Glutamatergic neuron (in vitro differentiated cells): ENCODE data around the gene NDUFB8. TPM values are rescaled to one million over a fixed set of nuclear protein-coding genes. Genes with fewer than 3 reads are reported as not detected.

Experiments
- DNase-seq: peaks from one replicate; pipeline ENCODE4 v3.0.0; 2022
- H3K27ac Mint-ChIP-seq: one replicate; pipeline ENCODE4 v1.8.0; 2020; ENCODE audit warnings: mild to moderate bottlenecking, mixed read lengths, inconsistent platforms; ENCODE audit not compliant: unreplicated experiment
- H3K27me3 Mint-ChIP-seq: one replicate; pipeline ENCODE4 v1.8.0; 2020; ENCODE audit warnings: mild to moderate bottlenecking, moderate library complexity, mixed read lengths, inconsistent platforms; ENCODE audit not compliant: unreplicated experiment
- H3K36me3 Mint-ChIP-seq: one replicate; pipeline ENCODE4 v1.8.0; 2020; ENCODE audit warnings: mild to moderate bottlenecking, mixed read lengths, inconsistent platforms; ENCODE audit not compliant: unreplicated experiment
- H3K4me1 Mint-ChIP-seq: one replicate; pipeline ENCODE4 v1.8.0; 2020; ENCODE audit warnings: mild to moderate bottlenecking, low read depth, mixed read lengths, inconsistent platforms; ENCODE audit not compliant: unreplicated experiment
- H3K4me3 Mint-ChIP-seq: one replicate; pipeline ENCODE4 v1.8.0; 2020; ENCODE audit warnings: mild to moderate bottlenecking, mixed read lengths, inconsistent platforms; ENCODE audit not compliant: unreplicated experiment
- H3K9me3 Mint-ChIP-seq: one replicate; pipeline ENCODE4 v1.8.0; 2020; ENCODE audit warnings: mild to moderate bottlenecking, moderate library complexity, mixed read lengths, inconsistent platforms; ENCODE audit not compliant: unreplicated experiment
- CTCF ChIP-seq: fragments of 200-600 bp; sonication (generic); IDR thresholded peaks from one replicate; pipeline ENCODE4 v1.5.0; 2021; ENCODE audit not compliant: partially characterized antibody, unreplicated experiment
- total RNA-seq: library from RNA; stranded (reverse); fragmentation: NEBNext Ultra II Directional; extraction: Animal tissue kit (Norgen Biotek cat#: 25700); gene quantifications from one replicate; pipeline ENCODE4 v1.2.1, GENCODE V29; 2021; ENCODE audit not compliant: unreplicated experiment

NDUFB8 gene
- total RNA-seq, 1 donor from 2014 or later = 284 TPM

- no peak for TF ChIP-seq CTCF
- Mint-ChIP-seq H3K27me3 (no peaks in the 10 kb centered on the region), H3K36me3 (no peaks in the 10 kb centered on the region), H3K27ac (no peak overlapping the region), H3K4me1 (peaks cover 5% of the 10 kb centered on the region), H3K9me3 (no peaks in the 10 kb centered on the region), H3K4me3 (no peak overlapping the region)
- no peak for DNase-seq
Measured at GRCh38 chr10:100507357-100507732, 22.3 kb downstream of the NDUFB8 start.

- TF ChIP-seq CTCF = no peak
- peaks cover 2% of the 10 kb centered on the region for H3K36me3 Mint-ChIP-seq
- peaks cover 5% of the 10 kb centered on the region for H3K4me1 Mint-ChIP-seq
- H3K4me3 Mint-ChIP-seq = no peak overlapping the region
- DNase-seq = no peak
- no peaks in the 10 kb centered on the region for H3K9me3 Mint-ChIP-seq
- H3K27me3 Mint-ChIP-seq = peaks cover 2% of the 10 kb centered on the region
- no peak overlapping the region for H3K27ac Mint-ChIP-seq
Measured at GRCh38 chr10:100506596-100507356, 22.9 kb downstream of the NDUFB8 start.

- H3K27ac Mint-ChIP-seq = no peak overlapping the region
- no peak overlapping the region for H3K4me3 Mint-ChIP-seq
- peaks cover 5% of the 10 kb centered on the region for H3K4me1 Mint-ChIP-seq
- peaks cover 8% of the 10 kb centered on the region for H3K36me3 Mint-ChIP-seq
- H3K27me3 Mint-ChIP-seq = peaks cover 2% of the 10 kb centered on the region
- TF ChIP-seq CTCF = no peak
- no peak for DNase-seq
- peaks cover 2% of the 10 kb centered on the region for H3K9me3 Mint-ChIP-seq
Measured at GRCh38 chr10:100505164-100505563, 24.5 kb downstream of the NDUFB8 start.

GRCh38 chr10:100504096-100504495, 25.6 kb downstream of the NDUFB8 start:
- peaks cover 2% of the 10 kb centered on the region for H3K9me3 Mint-ChIP-seq
- H3K27me3 Mint-ChIP-seq = peaks cover 2% of the 10 kb centered on the region
- DNase-seq = no peak
- H3K36me3 Mint-ChIP-seq = peaks cover 8% of the 10 kb centered on the region
- H3K27ac Mint-ChIP-seq = no peak overlapping the region
- no peak for TF ChIP-seq CTCF
- peaks cover 5% of the 10 kb centered on the region for H3K4me1 Mint-ChIP-seq
- no peak overlapping the region for H3K4me3 Mint-ChIP-seq

- H3K27me3 Mint-ChIP-seq = peaks cover 2% of the 10 kb centered on the region
- H3K27ac Mint-ChIP-seq = no peak overlapping the region
- no peak overlapping the region for H3K4me3 Mint-ChIP-seq
- peaks cover 2% of the 10 kb centered on the region for H3K9me3 Mint-ChIP-seq
- peaks cover 5% of the 10 kb centered on the region for H3K4me1 Mint-ChIP-seq
- no peak for TF ChIP-seq CTCF
- peaks cover 8% of the 10 kb centered on the region for H3K36me3 Mint-ChIP-seq
- DNase-seq = no peak
Measured at GRCh38 chr10:100502926-100503494, 26.7 kb downstream of the NDUFB8 start.
